ENCODE results near the gene LPIN2. TPM values are rescaled to one million over a fixed set of nuclear protein-coding genes. Genes with fewer than 3 reads are reported as not detected.

The LPIN2 gene
- total and polyA plus RNA-seq, 8 donors: 5.1 to 23.0 (median 11.9) TPM

DNA sequence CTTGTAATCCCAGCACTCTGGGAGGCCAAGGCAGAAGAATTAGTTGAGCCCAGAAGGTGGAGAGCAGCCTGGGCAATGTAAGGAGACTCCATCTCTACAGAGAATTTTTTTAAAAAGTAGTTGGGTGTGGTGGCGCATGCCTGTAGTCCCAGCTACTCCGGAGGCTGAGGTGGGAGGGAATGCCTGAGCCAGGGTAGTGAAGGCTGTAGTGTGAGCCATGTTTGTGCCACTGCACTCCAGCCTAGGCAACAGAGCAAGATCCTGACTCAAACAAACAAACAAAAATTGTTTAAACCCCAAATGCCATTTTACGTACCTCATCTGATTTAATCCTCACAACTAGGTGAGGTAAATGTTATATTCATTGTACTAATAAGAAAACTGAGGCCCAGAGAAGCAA, 38.2 kb downstream of the LPIN2 start:
- H3K4me3 ChIP-seq: no peak overlapping the region
- H3K27me3 ChIP-seq: no peaks in the 10 kb centered on the region
- TF ChIP-seq, protein P1, sequence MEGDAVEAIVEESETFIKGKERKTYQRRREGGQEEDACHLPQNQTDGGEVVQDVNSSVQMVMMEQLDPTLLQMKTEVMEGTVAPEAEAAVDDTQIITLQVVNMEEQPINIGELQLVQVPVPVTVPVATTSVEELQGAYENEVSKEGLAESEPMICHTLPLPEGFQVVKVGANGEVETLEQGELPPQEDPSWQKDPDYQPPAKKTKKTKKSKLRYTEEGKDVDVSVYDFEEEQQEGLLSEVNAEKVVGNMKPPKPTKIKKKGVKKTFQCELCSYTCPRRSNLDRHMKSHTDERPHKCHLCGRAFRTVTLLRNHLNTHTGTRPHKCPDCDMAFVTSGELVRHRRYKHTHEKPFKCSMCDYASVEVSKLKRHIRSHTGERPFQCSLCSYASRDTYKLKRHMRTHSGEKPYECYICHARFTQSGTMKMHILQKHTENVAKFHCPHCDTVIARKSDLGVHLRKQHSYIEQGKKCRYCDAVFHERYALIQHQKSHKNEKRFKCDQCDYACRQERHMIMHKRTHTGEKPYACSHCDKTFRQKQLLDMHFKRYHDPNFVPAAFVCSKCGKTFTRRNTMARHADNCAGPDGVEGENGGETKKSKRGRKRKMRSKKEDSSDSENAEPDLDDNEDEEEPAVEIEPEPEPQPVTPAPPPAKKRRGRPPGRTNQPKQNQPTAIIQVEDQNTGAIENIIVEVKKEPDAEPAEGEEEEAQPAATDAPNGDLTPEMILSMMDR (IDR thresholded peaks at IDR 0.05): no peak
- no peaks in the 10 kb centered on the region for H3K9me3 ChIP-seq
- H3K4me1 ChIP-seq: peaks cover 54 to 71% (median 59%) of the 10 kb centered on the region in 3 donors
- FAIRE-seq: no peak
- intact Hi-C loops (cut with DNase I): no loop called here
- no peaks in the 10 kb centered on the region for H3K36me3 ChIP-seq
- H3K27ac ChIP-seq: no peak overlapping the region
- 91 to 92% methylated on average over 3 of the region's 3 CpGs for WGBS, 2 donors
- no peak for DNase-seq
- no peak for ATAC-seq

DNA sequence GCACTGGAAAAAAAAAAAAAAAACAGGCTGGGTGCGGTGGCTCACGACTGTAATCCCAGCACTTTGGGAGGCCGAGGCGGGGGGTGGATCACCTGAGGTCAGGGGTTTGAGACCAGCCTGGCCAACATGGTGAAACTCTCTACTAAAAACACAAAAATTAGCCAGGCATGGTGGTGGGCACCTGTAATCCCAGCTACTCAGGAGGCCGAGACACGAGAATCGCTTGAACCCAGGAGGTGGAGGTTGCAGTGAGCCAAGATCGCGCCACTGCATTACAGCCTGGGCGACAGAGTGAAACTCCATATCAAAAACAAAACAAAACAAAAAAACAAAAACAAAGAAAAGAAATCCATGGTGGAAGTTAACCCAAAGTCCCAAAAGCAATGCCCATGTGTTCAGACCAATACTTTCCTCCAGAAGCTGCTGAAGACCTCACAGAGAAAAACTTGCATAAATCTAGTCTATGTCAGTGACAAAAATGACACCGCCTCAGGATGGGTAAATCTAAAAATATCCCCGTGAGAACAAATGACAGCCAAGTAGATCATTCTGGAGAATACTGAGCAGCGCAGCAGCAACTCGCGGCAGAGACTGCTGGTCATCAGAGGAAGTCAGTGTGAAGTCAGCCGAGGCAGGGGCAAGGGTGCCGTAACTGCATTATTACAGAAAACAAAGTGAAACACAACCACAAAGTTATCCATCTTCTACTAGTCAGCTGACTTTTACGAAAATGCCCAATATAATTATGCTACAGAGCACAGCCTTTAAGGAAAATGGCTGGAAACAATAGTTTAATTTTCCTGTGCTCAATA, 41.0 kb downstream of the LPIN2 start:
- peak in 3 of 4 donors; percentile 50 to 69 (median 61) for ATAC-seq

DNA sequence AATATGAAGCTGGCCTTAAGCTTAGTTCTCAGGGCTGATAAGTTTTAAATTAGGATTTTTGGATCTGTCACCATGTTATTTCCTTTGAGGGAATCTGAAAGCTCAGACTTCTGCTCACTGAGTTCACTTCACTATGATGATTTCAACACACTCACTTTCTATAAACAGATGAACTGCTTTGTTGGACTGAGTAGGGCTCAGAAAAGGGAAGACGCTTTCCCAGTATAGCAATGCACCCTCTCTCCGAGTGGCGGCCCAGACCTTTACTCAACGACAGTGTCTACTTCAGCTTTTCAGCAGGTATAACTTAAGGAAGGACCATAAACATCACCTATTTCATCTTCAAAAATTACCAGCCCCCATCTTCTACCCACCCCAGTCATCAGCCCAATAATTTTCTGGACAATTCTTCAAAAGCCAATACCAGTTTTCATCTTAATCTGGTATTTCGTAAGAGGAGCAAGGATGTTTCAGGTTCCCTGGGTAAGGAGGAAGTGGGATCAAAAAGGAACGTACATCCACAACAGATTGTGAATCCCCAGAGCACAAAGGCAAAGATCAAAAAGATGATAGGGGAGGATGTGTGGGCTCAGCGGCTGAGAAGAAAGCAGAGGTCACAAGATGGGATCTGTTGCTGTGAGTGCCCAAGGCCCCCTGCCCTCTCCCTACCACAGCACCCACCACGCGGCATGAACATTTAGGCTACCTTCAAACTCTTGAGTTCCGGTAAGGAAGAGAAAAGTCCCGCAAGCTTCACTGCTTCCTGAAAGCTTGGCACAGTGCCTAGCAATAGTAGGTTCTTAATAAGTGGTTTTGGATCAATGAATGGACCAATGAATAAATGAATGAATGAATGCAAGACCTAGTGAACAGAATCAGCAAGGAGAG, 41.9 kb downstream of the LPIN2 start:
- Histone ChIP-seq H3K4me3 (no peak overlapping the region), H3K27me3 (no peaks in the 10 kb centered on the region), H3K36me3 (no peaks in the 10 kb centered on the region), H3K27ac (peak overlapping the region in 2 of 4 donors; percentile 20 to 53), H3K9me3 (no peaks in the 10 kb centered on the region), H3K4me1 (peaks cover 25 to 43% (median 25%) of the 10 kb centered on the region in 3 donors)
- TF ChIP-seq, protein P1 (IDR thresholded peaks at IDR 0.05): no peak
- WGBS, 2 donors: 86 to 92% methylated on average over 11 of the region's 11 CpGs
- intact Hi-C loops (cut with DNase I): no loop called here
- peak in 2 of 4 donors; percentile 47 to 58 for ATAC-seq
- FAIRE-seq: no peak
- no peak for DNase-seq

More for the DNA sequence above, 41.0 kb downstream of the LPIN2 start:
- peak in 1 of 6 donors; percentile 49 for DNase-seq
- TF ChIP-seq, protein P1 (IDR thresholded peaks at IDR 0.05): no peak
- H3K9me3 ChIP-seq: no peaks in the 10 kb centered on the region
- 63 to 75% methylated on average over 17 to 18 of the region's 18 CpGs for WGBS, 2 donors
- H3K4me3 ChIP-seq: no peak overlapping the region
- peaks cover 34 to 52% (median 35%) of the 10 kb centered on the region in 3 donors for H3K4me1 ChIP-seq
- peak overlapping the region in 3 of 4 donors; percentile 16 to 53 (median 20) for H3K27ac ChIP-seq
- H3K27me3 ChIP-seq: no peaks in the 10 kb centered on the region
- intact Hi-C loops (cut with DNase I): no loop called here
- FAIRE-seq: no peak
- H3K36me3 ChIP-seq: no peaks in the 10 kb centered on the region

DNA sequence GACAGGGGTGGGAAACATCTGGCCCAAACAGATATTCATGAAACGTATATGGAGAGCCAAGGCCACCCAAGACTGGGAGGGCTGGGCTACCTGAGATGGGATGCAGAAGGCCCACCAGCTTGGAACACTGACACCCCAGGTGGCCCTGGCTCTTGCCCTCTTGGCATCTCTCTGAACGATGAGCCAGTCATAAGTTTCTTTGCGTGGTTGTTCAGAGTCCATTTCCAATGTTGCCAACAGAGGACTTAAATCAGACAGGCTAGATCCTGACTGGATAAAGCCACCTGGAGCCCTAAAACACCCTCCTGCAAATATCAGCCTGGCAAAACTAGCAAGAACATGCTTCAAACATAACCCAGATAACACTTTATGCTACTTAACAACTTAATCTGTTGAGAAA, 42.6 kb downstream of the LPIN2 start:
- ATAC-seq (no peak), DNase-seq (no peak), FAIRE-seq (no peak)
- no peaks in the 10 kb centered on the region for H3K36me3 ChIP-seq
- peak overlapping the region in 1 of 4 donors; percentile 17 for H3K27ac ChIP-seq
- H3K4me3 ChIP-seq: no peak overlapping the region
- peaks cover 20 to 36% (median 21%) of the 10 kb centered on the region in 3 donors for H3K4me1 ChIP-seq
- H3K9me3 ChIP-seq: no peaks in the 10 kb centered on the region
- 48 to 55% methylated on average over 3 of the region's 3 CpGs for WGBS, 2 donors
- TF ChIP-seq, protein P1 (IDR thresholded peaks at IDR 0.05): no peak
- H3K27me3 ChIP-seq: no peaks in the 10 kb centered on the region
- intact Hi-C loops (cut with DNase I): no loop called here
